GM21526 (cell line): Measurements from ENCODE around the gene ISOC2.
"Not testable (repeated sequence)": the region's sequence is repeated elsewhere in the genome, so short reads cannot be mapped to it uniquely, and the experiment has no call there.

Source experiments
- ATAC-seq: cut with Tn5 transposase; IDR thresholded peaks from one replicate; pipeline ENCODE4 v1.9.1; 2021; ENCODE audit warnings: moderate library complexity; ENCODE audit not compliant: unreplicated experiment, low FRiP score

The ISOC2 gene

GRCh38 chr19:55461259-55461973, at the start of gene ISOC2:
Gene ISOC2, minus strand, starts transcription at chr19:55461642. Its CDS starts 5,156 bp downstream, at chr19:55456486.
- peak; percentile 89 for ATAC-seq

GRCh38 chr19:55508120-55508519, 46.7 kb upstream of the ISOC2 start:
- ATAC-seq, result no peak

GRCh38 chr19:55504981-55505380, 43.5 kb upstream of the ISOC2 start:
- no peak for ATAC-seq

GRCh38 chr19:55504252-55504603, 42.8 kb upstream of the ISOC2 start:
- ATAC-seq, result no peak

GRCh38 chr19:55503502-55504251, 42.2 kb upstream of the ISOC2 start:
- peak; percentile 83 for ATAC-seq

GRCh38 chr19:55503157-55503501, 41.7 kb upstream of the ISOC2 start:
- ATAC-seq, result no peak

- no peak for ATAC-seq
Observed at GRCh38 chr19:55502197-55502952, 40.9 kb upstream of the ISOC2 start.

GRCh38 chr19:55500368-55500952, 39.0 kb upstream of the ISOC2 start:
- no peak for ATAC-seq

GRCh38 chr19:55498246-55498840, 36.9 kb upstream of the ISOC2 start:
- ATAC-seq, result no peak

GRCh38 chr19:55497763-55498162, 36.3 kb upstream of the ISOC2 start:
- no peak for ATAC-seq

- ATAC-seq, result not testable (repeated sequence)
Observed at GRCh38 chr19:55496820-55497219, 35.4 kb upstream of the ISOC2 start.

- no peak for ATAC-seq
Observed at GRCh38 chr19:55495646-55496349, 34.4 kb upstream of the ISOC2 start.

- ATAC-seq, result no peak
Observed at GRCh38 chr19:55494172-55494761, 32.8 kb upstream of the ISOC2 start.

GRCh38 chr19:55493645-55494171, 32.3 kb upstream of the ISOC2 start:
- ATAC-seq, result no peak

GRCh38 chr19:55493052-55493644, 31.7 kb upstream of the ISOC2 start:
- no peak for ATAC-seq

GRCh38 chr19:55492362-55492944, 31.0 kb upstream of the ISOC2 start:
- no peak for ATAC-seq

- no peak for ATAC-seq
Observed at GRCh38 chr19:55491546-55492360, 30.3 kb upstream of the ISOC2 start.
